AG09319 (cell line): ENCODE data around the gene GDI2.

Experiments used
- DNase-seq: peaks from one replicate; pipeline ENCODE4 v3.0.0-alpha.2; 2010; ENCODE audit warnings: low read depth; ENCODE audit errors: extremely low read depth
- TF ChIP-seq, protein P1 (sequence below): IDR thresholded peaks from 2 replicates; pipeline ENCODE4 v1.5.1; 2011; ENCODE audit warnings: low read depth, mild to moderate bottlenecking, inconsistent platforms, low read length, moderate library complexity

Gene GDI2

DNA sequence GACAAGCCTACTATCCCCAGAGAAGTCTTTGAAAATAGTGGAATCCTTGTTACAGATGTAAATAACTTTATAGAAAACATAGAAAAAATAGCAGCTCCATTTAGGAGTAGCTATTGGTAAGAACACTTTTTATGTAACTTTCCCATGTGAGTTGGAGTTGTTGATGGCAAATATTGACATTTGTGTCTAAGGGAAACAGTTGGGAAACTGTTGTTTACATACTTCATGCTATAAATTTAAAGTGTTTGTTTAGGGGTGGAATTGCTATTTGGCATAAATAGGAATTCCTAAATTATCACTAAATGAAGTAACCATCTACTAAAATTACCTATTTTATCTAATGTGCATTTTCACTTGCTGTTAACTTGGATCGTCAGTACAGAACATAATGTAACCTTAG is 50.7 kb downstream of the GDI2 start:
- TF ChIP-seq, protein P1, sequence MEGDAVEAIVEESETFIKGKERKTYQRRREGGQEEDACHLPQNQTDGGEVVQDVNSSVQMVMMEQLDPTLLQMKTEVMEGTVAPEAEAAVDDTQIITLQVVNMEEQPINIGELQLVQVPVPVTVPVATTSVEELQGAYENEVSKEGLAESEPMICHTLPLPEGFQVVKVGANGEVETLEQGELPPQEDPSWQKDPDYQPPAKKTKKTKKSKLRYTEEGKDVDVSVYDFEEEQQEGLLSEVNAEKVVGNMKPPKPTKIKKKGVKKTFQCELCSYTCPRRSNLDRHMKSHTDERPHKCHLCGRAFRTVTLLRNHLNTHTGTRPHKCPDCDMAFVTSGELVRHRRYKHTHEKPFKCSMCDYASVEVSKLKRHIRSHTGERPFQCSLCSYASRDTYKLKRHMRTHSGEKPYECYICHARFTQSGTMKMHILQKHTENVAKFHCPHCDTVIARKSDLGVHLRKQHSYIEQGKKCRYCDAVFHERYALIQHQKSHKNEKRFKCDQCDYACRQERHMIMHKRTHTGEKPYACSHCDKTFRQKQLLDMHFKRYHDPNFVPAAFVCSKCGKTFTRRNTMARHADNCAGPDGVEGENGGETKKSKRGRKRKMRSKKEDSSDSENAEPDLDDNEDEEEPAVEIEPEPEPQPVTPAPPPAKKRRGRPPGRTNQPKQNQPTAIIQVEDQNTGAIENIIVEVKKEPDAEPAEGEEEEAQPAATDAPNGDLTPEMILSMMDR, result no peak
- no peak for DNase-seq

DNA sequence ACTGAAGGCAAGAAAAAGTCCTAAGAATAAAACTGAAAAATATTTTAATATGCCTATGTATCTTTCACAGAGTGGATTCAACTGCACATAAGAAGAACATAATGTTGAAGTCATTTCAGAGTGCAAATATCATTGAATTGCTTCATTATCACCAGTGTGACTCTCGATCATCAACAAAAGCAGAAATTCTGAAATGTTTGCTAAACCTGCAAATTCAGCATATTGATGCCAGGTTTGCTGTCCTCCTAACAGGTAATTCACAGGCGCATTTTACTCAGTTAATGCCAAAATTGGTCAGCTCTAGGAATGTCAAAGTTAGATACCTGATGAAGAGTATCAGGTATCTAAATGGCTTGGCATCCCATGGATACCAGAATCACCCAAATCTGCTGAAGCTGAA is 52.0 kb downstream of the GDI2 start:
- DNase-seq, result no peak
- TF ChIP-seq, protein P1, result no peak

DNA sequence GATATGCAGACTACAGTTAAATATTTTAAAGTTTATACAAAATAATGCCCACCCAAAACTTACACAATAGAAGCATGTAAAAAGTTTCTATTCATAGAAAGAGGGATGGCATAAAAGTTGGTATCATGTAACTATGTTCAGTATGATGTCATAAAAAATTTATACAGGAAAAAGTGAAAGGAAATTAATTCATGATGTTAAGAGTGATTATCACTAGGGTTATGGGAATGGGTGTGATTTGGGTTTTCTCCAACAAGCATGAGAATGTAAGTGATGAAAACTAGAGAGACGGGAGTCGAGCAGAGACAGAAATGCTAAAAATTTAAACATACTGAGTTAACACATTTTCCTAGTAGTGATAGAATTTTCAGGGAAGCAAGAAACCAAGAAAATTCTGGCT is 52.7 kb downstream of the GDI2 start:
- no peak for DNase-seq
- TF ChIP-seq, protein P1, result no peak

DNA sequence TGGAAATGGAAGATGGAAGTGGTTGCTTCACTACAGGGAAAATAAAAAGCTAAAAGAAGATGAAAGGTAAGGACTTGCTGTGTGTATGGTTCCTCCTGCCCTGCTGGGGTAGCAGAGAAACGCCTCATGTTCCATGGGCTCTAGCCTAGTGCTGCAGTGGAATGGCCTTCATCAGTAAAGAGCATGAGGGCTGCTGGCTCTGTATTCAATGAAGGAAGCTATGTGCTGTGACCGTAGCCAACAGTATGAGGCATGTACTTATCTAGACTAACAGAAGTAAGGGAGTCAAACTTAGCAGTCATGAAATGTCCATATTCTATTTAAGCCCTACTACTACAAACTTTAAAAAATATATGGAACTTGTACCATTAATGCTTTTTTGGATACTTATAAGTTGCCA is 54.3 kb downstream of the GDI2 start:
- TF ChIP-seq, protein P1, result no peak
- DNase-seq, result no peak

DNA sequence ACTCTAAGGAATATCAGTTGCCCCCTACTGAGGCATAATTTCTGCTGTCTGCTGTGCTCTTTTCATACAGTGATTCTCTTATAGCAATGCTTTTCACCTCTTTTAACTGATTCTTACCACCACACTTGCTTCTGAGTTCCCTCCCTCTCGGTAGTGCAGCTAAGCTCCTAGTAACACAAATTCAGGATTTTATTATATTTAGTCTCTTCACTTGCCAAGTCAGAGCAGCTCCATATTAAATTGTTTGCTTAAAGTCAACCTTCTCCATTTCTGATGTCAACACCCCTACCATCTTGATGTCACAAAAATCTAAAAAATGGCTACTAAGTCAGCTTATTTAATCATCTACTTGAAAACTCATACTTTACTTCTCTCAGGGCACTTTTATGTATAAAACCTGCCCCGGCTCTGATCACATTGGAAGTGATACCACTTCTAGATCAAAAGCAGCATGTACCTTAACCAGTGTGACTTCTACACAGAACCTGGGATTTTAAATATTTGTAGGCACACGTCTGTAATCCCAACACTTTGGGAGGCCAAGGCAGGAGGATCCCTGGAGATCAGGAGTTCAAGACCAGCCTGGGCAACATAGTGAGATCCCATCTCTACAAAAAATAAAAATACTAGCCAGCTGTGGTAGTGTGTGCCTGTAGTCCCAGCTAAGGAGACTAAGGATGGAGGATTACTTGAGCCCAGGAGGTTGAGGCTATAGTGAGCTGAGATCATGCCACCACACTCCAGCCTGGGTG is 55.3 kb downstream of the GDI2 start:
- no peak for DNase-seq
- TF ChIP-seq, protein P1, result no peak

DNA sequence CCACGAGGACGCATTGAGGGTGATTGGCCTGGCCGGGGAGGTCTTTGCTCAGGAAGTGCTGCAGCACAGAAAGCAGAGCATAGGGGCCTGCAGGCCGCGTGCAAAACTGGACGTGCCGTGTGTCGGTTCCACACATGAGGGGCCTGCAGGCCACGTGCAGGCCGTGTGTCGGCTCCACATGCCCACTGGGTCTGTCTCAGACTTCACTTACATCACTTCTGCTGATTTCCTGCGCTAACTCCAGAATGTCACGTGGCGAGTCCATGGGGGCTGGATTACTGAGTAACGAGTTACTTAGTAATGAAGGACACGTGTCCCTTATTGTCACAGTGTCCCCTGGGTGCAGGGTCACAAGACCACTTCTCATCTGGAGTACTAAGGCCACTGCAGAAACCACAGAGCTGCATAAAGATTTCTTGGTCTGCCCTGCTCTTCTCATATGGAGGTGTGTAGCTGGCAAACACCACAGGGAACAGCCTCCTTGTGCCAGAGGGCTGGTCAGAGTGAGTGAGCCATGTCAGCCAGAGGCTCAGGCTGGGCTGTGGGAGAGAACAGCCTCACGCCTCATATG is 60.8 kb downstream of the GDI2 start:
- no peak for DNase-seq
- TF ChIP-seq, protein P1, result no peak

DNA sequence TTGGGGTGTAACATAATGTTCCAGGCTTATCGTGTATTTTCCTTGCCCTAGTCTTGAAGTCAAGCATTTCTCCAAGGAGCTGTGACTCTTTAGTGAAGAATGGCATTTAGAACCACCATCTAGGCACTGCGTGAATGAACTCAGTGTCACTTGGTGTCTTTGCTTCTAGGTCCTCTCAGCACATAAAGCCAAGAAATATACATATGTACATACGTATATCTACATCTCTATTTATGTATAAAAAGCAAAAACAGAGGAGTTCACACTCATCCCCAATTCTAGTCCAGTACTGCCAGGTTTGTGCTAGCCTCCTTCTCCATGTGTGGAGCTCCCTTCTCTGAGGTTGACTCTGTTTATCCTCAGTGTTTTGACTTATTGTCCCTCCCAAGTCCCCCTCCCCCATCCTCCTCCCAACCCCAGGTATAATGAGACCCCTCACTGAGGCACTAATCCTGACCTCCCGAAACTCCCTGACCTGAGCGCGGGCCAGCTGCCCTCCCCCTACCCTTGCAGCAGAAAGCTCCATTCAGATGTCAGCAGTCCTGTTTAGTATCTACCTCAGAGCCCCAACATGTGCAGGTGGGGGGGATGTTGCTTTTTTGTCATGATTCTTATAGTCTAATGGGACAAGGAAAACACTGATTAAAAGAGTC is 61.5 kb downstream of the GDI2 start:
- no peak for DNase-seq
- TF ChIP-seq, protein P1, result no peak
